ENCODE results near the gene GTPBP4. TPM values are rescaled to one million over a fixed set of nuclear protein-coding genes. Genes with fewer than 3 reads are reported as not detected.
"Not testable (repeated sequence)": the region's sequence is repeated elsewhere in the genome, so short reads cannot be mapped to it uniquely, and the experiment has no call there.

GTPBP4 gene
- total RNA-seq, 1 experiment from 2014 or later: 163 TPM

DNA sequence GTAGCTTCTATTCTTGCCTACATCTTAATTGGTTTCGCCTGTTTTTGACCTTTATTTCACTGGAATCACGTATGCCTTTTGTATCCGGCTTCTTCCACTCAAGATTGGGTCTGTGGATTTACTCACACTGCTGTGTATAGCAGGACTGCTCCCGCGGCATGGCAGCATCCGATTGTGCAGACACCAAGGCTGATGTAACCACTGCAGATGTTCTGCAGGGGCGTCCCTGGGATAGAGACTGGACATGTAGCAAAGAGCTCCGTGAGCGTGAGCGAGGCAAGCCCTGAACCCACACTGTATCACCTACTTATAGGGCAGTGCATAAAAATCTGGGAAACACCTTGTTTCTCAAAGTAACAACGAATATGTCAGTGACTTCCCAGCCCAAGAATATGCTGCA lies 48.9 kb downstream of the GTPBP4 start:
- intact Hi-C loops (cut with micrococcal nuclease; ENCODE audit: unreplicated experiment): no loop called here
- Histone ChIP-seq H3K27me3 (replicated peaks; ENCODE audit: insufficient read depth, low read depth, low read length, poor library complexity) (no peaks in the 10 kb centered on the region), H3K9me3 (ENCODE audit: low read depth, low read length, poor library complexity, severe bottlenecking) (no peaks in the 10 kb centered on the region), H3K4me3 (ENCODE audit: low read depth, low read length, poor library complexity, severe bottlenecking) (no peak overlapping the region), H3K27ac (ENCODE audit: low read depth, low read length, poor library complexity, severe bottlenecking) (peak overlapping the region; percentile 39), H3K36me3 (ENCODE audit: insufficient read depth, low read length, poor library complexity, severe bottlenecking) (peaks cover 38% of the 10 kb centered on the region), H3K4me1 (ENCODE audit: insufficient read depth, low read length, poor library complexity, severe bottlenecking) (no peaks in the 10 kb centered on the region)
- TF ChIP-seq, protein P1, sequence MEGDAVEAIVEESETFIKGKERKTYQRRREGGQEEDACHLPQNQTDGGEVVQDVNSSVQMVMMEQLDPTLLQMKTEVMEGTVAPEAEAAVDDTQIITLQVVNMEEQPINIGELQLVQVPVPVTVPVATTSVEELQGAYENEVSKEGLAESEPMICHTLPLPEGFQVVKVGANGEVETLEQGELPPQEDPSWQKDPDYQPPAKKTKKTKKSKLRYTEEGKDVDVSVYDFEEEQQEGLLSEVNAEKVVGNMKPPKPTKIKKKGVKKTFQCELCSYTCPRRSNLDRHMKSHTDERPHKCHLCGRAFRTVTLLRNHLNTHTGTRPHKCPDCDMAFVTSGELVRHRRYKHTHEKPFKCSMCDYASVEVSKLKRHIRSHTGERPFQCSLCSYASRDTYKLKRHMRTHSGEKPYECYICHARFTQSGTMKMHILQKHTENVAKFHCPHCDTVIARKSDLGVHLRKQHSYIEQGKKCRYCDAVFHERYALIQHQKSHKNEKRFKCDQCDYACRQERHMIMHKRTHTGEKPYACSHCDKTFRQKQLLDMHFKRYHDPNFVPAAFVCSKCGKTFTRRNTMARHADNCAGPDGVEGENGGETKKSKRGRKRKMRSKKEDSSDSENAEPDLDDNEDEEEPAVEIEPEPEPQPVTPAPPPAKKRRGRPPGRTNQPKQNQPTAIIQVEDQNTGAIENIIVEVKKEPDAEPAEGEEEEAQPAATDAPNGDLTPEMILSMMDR (conservative IDR thresholded peaks at IDR 0.05; ENCODE audit: low read depth, low read length): no peak
- no peak for TF ChIP-seq EZH2 (IDR thresholded peaks at IDR 0.05; ENCODE audit: borderline replicate concordance, low read depth, low read length, poor library complexity, severe bottlenecking)
- CTCF ChIA-PET: no interaction called here
- BruUV-seq (replicated peaks): no TSS peak
- POLR2A ChIA-PET (ENCODE audit: low non-redundant PET): no interaction called here
- no peak for DNase-seq (ENCODE audit: low spot score)

DNA sequence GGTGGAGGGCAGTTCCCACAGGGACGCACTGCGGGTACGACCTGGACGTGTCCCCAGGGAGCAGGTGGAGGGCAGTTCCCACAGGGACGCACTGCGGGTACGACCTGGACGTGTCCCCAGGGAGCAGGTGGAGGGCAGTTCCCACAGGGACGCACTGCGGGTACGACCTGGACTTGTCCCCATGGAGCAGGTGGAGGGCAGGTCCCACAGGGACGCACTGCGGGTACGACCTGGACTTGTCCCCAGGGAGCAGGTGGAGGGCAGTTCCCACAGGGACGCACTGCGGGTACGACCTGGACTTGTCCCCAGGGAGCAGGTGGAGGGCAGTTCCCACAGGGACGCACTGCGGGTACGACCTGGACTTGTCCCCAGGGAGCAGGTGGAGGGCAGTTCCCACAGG lies 50.5 kb downstream of the GTPBP4 start:
- H3K4me1 ChIP-seq (ENCODE audit: insufficient read depth, low read length, poor library complexity, severe bottlenecking); BruUV-seq (replicated peaks); CTCF ChIA-PET; H3K9me3 ChIP-seq (ENCODE audit: low read depth, low read length, poor library complexity, severe bottlenecking); DNase-seq (ENCODE audit: low spot score); POLR2A ChIA-PET (ENCODE audit: low non-redundant PET); H3K4me3 ChIP-seq (ENCODE audit: low read depth, low read length, poor library complexity, severe bottlenecking); H3K27ac ChIP-seq (ENCODE audit: low read depth, low read length, poor library complexity, severe bottlenecking); intact Hi-C loops (cut with micrococcal nuclease; ENCODE audit: unreplicated experiment); H3K27me3 ChIP-seq (replicated peaks; ENCODE audit: insufficient read depth, low read depth, low read length, poor library complexity): not testable (repeated sequence)
- H3K36me3 ChIP-seq (ENCODE audit: insufficient read depth, low read length, poor library complexity, severe bottlenecking): peaks cover 55% of the 10 kb centered on the region

- peaks cover 66% of the 10 kb centered on the region for H3K36me3 ChIP-seq (ENCODE audit: insufficient read depth, low read length, poor library complexity, severe bottlenecking)
- intact Hi-C loops (cut with micrococcal nuclease; ENCODE audit: unreplicated experiment): no loop called here
- peaks cover 20% of the 10 kb centered on the region for H3K4me1 ChIP-seq (ENCODE audit: insufficient read depth, low read length, poor library complexity, severe bottlenecking)
- BruUV-seq (replicated peaks): no TSS peak
- ChIA-PET CTCF (no interaction called here), POLR2A (ENCODE audit: low non-redundant PET) (no interaction called here)
- H3K27me3 ChIP-seq (replicated peaks; ENCODE audit: insufficient read depth, low read depth, low read length, poor library complexity): no peaks in the 10 kb centered on the region
- DNase-seq (ENCODE audit: low spot score): no peak
- no peaks in the 10 kb centered on the region for H3K9me3 ChIP-seq (ENCODE audit: low read depth, low read length, poor library complexity, severe bottlenecking)
- TF ChIP-seq, protein P1 (conservative IDR thresholded peaks at IDR 0.05; ENCODE audit: low read depth, low read length): no peak
- no peak for TF ChIP-seq EZH2 (IDR thresholded peaks at IDR 0.05; ENCODE audit: borderline replicate concordance, low read depth, low read length, poor library complexity, severe bottlenecking)
- no peak overlapping the region for H3K27ac ChIP-seq (ENCODE audit: low read depth, low read length, poor library complexity, severe bottlenecking)
- no peak overlapping the region for H3K4me3 ChIP-seq (ENCODE audit: low read depth, low read length, poor library complexity, severe bottlenecking)
Measured at GRCh38 chr10:1040133-1040532, 51.9 kb downstream of the GTPBP4 start.

DNA sequence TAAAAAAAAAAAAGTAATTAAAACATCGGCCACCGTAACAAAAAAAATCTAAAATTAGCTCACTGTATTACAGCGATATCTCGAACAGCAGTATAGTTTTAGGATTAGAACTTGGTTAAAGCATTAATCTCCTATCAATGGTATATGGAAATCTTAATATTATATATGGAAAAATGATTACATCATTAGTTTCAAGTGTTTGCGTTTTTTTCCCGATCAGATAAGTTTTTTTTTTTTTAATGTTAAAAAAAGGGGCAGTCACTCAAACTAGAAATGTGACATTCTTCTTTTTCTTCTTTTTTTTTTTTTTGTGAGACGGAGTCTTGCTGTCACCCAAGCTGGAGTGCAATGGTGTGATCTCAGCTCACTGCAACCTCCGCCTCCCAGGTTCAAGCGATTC lies 53.3 kb downstream of the GTPBP4 start:
- ChIA-PET CTCF (no interaction called here), POLR2A (ENCODE audit: low non-redundant PET) (no interaction called here)

More for the DNA sequence above, 53.3 kb downstream of the GTPBP4 start:
- no peak for DNase-seq (ENCODE audit: low spot score)
- intact Hi-C loops (cut with micrococcal nuclease; ENCODE audit: unreplicated experiment): no loop called here
- Histone ChIP-seq H3K27me3 (replicated peaks; ENCODE audit: insufficient read depth, low read depth, low read length, poor library complexity) (no peaks in the 10 kb centered on the region), H3K36me3 (ENCODE audit: insufficient read depth, low read length, poor library complexity, severe bottlenecking) (peaks cover 75% of the 10 kb centered on the region), H3K4me1 (ENCODE audit: insufficient read depth, low read length, poor library complexity, severe bottlenecking) (peaks cover 20% of the 10 kb centered on the region), H3K27ac (ENCODE audit: low read depth, low read length, poor library complexity, severe bottlenecking) (no peak overlapping the region), H3K9me3 (ENCODE audit: low read depth, low read length, poor library complexity, severe bottlenecking) (no peaks in the 10 kb centered on the region), H3K4me3 (ENCODE audit: low read depth, low read length, poor library complexity, severe bottlenecking) (no peak overlapping the region)
- BruUV-seq (replicated peaks): no TSS peak
- no peak for TF ChIP-seq EZH2 (IDR thresholded peaks at IDR 0.05; ENCODE audit: borderline replicate concordance, low read depth, low read length, poor library complexity, severe bottlenecking)
- TF ChIP-seq, protein P1 (conservative IDR thresholded peaks at IDR 0.05; ENCODE audit: low read depth, low read length): no peak
